ENCODE data around the gene CCDC127.
"Not testable (repeated sequence)": the region's sequence is repeated elsewhere in the genome, so short reads cannot be mapped to it uniquely, and the experiment has no call there.

CCDC127 gene, protein sequence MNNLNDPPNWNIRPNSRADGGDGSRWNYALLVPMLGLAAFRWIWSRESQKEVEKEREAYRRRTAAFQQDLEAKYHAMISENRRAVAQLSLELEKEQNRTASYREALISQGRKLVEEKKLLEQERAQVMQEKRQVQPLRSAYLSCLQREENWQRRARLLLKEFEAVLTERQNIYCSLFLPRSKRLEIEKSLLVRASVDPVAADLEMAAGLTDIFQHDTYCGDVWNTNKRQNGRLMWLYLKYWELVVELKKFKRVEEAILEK

DNA sequence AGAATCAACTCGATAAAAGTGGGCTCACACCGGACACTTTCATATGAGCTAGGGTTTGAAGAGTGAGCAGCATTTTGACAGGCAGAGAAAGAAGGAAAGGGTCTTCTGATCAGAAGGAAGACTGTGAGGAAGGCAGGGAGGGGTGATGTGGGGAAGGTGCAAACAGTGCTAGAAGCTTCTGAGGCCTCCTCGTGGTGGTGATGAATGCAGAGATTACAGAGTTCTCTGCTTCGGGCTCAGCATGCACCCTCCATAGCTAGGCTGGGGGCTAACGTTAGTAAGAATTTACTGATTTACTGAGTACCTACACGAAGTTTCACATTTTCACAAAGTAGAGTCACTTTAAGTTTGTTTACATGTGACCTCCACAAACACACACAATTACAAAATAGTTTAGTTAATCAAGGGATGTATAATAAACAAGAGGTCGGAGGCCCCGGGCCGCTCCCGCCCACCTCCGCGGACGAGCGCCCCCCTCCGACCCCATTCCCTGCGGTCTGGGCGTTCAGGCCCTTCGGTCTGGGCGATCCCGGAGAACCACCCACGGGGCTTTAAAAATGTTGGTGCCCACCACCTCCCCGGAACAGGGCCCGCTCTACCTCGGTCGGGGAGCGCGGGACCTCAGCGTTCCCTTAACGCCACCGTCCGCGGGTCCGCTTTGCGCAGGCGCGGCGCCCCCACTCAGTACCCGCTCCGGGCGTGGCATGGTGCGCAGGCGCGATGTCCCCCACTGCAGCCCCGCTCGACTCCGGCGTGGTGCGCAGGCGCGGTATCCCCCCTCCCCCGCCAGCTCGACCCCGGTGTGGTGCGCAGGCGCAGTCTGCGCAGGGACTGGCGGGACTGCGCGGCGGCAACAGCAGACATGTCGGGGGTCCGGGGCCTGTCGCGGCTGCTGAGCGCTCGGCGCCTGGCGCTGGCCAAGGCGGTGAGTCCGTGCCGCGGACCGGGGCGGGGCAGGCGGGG, at the start of gene CCDC127, which contains the start of gene SDHA:
Gene CCDC127, minus strand, starts transcription at position 660 of the 963 bp plus-strand sequence. CDS start 1,304 bp downstream, outside the sequence.
Gene SDHA, plus strand, starts transcription at position 827 of the 963 bp plus-strand sequence. Its CDS starts 36 bp downstream, at position 863.
- DNase-seq, result peak; percentile 79 to 98

GRCh38 chr5:267716-268115, 49.8 kb upstream of the CCDC127 start:
- DNase-seq, result no peak

DNA sequence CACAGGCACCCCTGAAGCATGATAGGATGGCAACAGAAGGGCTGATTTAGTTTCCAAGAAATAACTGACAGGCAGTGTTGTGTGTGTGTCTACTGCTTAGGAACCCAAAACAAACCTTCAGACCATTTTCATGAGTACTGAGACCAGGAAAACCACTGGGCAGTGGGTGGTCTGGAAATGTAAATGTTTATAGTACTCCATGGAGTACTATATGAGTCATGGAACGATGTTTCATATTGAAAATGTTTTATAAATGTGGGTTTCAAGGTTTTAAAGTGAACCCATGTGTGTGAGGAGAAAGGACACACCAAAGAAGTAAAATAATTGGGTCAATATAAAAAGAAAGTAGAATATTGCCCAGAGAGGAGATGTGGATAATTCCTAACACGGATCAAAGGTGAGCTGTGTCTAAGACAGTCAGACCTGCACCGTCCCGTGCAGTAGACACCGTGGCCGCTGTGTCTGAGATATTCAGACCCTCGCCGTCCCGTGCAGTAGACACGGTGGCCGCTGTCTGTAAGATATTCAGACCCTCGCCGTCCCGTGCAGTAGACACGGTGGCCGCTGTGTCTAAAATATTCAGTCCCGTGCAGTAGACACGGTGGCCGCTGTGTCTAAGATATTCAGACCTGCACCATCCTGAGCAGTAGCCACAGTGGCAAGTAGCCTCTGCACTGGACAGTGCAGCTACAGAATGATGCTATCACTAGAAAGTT, 48.5 kb upstream of the CCDC127 start:
- not testable (repeated sequence) for DNase-seq

DNA sequence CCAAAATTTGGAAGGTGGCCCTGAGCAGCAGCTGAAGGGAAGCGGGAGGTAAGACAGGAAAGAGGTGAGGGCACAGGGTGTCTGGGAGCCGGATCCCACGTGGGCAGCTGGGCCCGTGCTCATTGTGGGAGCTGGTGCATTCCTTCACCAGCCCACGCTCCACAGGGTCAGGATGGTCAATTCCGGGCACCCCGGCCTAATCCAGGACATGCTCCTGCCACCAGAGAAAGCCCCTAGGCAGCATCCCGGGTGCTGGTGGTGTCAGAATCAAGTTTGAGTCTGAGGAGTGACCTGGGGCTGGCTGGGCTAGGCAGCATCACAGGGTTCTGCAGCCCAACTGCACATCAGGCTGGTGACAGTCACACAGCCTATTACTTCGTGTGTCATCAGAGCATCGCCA, 46.4 kb upstream of the CCDC127 start:
- DNase-seq, result no peak

DNA sequence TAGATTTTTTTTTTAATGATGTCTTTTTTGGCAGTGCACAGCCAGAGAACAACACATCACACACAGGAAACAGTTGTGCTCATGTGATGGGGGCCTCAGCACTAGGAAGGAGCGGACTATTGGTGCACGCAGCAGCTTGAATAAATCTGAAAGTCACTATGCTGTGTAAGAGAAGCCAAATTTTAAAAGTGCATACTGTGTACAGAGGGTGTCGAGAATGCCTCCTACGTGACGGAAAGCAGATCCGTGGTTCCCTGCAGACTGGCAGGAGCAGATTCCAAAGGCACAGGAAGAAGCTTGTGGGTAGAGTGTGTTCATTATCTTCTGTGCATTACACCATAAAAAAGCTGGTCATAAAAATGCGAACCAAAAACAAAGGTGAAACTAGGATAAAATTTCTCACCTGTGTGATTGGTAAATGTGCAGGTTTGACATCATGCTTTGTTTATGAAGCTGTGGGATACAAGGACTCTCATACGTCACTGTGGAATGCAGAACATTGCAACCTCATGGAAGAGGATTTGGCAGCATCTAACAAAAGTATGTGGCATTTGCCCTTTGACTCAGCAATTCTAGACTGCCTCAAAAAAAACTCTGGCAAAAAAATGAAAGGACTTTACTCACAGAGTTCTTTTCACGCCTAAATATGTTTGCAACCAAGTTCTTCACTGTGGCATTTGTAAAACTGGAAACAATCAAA, 45.5 kb upstream of the CCDC127 start:
- not testable (repeated sequence) for DNase-seq

DNA sequence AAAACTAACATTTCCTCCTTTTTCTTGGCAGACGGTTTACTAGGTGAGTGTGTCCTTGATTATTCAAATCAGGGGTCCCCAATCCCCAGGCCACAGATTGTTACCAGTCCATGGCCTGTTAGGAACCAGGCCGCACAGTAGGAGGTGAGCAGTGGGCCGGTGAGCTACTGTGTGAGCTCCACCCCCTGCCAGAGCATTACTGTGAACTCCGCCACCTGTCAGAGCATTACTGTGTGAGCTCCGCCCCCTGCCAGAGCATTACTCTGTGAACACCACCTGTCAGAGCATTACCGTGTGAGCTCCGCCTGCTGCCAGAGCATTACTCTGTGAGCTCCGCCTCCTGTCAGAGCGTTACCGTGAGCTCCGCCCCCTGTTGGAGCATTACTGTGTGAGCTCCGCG, 39.2 kb upstream of the CCDC127 start:
- no peak for DNase-seq

GRCh38 chr5:256347-256746, 38.4 kb upstream of the CCDC127 start:
- DNase-seq, result not testable (repeated sequence)

DNA sequence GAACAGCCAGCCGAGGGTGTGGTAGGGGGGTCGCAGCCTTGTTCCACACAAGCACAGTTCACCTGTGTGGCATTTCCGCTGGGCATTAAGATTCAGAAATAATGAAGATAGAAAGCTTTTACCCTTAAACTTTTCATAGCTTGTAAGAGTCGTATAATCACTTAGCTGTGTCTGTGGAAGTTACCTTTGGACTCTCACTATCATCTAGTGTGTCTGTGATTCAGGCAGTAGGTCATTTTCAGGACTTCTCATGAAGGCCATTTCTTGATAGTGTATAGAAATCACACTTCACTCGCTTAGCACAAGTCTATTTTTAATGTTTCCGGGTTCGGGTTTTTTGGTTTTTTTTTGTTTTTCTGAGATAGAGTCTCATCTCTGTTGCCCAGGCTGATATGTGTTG, 37.2 kb upstream of the CCDC127 start:
- not testable (repeated sequence) for DNase-seq

- DNase-seq, result not testable (repeated sequence)
These were observed 36.4 kb upstream of the CCDC127 start for GRCh38 chr5:254322-254721.

- no peak for DNase-seq
These were observed 34.6 kb upstream of the CCDC127 start for GRCh38 chr5:252546-252945.

DNA sequence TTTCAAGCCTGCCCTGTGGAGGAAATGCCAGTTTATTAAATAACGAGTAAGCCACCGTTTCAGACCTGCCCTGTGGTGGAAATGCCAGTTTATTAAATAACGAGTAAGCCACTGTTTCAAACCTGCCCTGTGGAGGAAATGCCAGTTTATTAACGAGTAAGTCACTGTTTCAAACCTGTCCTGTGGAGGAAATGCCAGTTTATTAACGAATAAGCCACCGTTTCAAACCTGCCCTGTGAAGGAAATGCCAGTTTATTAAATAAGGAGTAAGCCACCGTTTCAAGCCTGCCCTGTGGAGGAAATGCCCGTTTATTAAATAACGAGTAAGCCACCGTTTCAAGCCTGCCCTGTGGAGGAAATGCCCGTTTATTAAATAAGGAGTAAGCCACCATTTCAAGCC, 34.0 kb upstream of the CCDC127 start:
- not testable (repeated sequence) for DNase-seq

GRCh38 chr5:251538-251937, 33.6 kb upstream of the CCDC127 start:
- not testable (repeated sequence) for DNase-seq

DNA sequence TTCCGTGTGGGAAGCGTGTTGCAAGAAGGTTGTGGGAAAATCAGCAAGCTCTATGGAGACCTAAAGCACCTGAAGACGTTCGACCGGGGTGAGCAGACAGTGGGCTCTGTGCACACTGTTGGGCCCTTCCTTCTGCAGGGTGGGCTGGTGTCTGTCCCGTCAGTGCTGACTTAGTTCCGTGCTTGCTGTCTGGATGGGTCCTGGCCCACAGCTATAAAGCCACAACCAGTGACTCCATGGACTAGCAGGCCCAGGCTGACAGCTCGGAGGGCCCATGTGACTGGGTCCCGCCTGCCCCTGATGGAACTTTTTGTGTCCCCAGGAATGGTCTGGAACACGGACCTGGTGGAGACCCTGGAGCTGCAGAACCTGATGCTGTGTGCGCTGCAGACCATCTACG, 33.1 kb upstream of the CCDC127 start:
- not testable (repeated sequence) for DNase-seq

DNA sequence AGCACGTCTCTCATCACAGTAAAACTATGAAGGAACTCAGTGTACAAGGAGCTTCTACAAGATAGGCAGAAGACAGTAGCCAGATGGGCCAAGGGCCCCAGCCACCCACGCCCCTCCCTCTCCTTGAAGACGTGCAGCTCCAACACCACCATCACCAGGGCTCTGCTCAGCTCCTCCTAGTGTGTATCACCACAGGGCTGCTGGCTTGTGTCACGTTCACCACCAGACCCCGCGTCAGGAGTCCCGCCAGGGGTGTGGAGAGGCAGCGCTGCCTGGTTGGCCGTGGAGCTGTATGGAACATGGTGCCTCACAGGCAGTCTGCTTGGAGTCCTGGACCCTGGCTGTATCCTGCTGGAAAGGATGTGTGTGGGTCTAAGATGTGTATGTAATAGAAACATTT, 32.4 kb upstream of the CCDC127 start:
- not testable (repeated sequence) for DNase-seq

DNA sequence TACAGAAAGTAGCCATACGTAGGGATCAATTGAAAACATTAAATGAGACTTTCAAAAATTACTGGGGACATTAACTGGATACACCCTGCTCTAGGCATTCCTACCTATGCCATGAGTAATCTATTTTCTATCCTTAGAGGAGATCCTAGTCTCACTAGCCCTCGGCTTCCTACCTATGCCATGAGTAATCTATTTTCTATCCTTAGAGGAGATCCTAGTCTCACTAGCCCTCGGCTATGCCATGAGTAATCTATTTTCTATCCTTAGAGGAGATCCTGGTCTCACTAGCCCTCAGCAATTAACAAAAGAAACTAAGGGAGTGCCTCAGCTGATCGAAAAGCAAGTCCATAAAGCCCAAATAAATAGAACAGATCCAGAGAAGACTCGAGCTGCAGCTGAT, 27.8 kb upstream of the CCDC127 start:
- not testable (repeated sequence) for DNase-seq

DNA sequence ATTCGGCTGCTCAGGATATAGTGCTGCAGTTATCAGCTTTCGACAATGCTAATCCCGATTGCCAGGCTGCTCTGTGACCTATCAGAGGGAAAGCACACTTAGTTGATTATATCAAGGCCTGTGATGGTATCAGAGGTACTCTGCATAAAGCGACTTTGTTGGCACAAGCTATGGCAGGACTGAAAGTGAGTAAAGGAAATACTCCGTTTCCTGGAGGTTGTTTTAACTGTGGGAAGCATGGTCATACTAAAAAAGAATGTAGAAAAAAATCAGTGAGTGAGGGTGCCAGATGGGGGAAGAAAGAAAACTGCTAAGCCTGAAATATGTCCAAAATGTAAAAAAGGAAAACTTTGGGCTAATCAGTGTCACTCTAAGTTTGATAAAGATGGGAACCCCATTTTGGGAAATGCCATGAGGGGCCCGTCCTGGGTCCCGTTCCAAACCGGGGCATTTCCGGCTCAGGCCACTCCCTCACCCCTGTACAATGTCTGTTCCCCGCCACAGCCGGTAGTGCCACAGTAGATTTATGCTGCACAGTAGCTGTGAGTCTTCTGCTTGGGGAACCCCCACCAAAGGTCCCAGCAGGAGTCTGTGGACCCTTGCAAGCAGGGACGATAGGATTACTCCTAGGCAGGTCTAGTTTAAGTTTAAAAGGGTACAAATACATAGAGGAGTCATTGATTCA, 25.9 kb upstream of the CCDC127 start:
- DNase-seq, result not testable (repeated sequence)

DNA sequence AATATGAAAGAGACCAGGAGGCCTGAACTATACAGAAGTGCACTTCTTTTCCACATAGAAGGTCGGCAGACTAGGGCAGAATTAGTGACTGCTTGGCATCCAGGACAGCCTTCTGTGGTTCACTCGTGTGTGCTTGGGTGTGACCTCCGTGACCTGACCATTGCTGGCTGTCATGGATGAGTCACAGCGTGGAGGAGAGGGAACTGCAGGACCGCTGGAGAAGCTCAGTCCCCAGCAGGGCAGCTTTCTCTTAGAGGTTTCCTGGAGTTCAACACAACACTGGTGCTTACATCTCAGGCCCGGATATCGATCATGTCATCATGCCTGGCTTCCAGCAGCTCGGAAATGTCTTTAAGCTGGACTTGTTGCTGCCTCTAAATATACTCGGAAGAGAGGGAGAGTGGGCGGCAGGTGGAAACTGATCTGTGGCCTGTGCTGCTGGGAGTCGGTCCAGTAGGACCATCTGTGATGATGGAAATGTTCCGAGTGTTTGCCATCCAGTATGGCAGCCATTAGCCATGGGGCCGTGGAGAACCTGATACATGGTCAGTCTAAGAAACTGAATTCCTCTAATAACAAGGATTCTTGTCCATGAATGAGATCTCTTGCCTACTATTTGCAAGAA, 23.2 kb upstream of the CCDC127 start:
- not testable (repeated sequence) for DNase-seq

GRCh38 chr5:240550-240949, 22.6 kb upstream of the CCDC127 start:
- DNase-seq, result not testable (repeated sequence)

DNA sequence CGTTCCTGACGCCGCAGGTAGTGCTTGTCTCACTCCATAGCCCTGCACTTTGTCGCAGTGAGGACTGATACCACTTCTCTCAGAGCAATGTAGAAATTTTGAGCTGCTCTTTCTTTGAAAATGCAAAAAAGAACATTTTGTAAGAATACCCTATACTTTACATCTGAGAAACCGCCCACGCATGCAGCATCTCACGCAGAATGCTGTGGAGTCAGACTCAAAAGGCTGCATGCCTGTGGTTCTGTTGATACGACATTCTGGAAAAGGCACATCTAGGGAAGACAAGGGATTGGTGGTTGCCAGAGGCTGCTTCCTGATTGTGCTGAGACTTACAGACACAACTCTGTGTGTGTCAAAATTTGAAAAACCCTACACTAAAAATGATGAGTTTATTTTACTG, 20.0 kb upstream of the CCDC127 start:
- not testable (repeated sequence) for DNase-seq

DNA sequence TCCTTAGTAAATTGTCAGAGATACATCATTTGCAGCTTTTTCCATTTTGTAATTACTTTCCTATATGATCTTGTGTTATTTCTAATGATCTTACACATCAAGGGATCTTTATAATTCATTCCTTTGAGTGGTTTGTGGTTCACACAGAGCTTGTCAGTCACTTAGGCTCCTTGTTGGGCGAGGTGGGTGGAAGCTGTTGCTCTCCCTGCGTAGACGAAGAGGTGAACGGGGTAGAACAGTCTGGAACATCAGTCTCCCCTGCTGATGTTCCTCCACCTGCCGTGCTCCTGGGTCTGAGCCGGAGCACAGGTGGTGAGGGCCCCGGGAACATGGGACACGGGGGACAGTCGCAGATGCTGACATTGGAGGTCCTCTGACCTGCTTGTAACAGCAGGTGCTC, 17.6 kb upstream of the CCDC127 start:
- not testable (repeated sequence) for DNase-seq

DNA sequence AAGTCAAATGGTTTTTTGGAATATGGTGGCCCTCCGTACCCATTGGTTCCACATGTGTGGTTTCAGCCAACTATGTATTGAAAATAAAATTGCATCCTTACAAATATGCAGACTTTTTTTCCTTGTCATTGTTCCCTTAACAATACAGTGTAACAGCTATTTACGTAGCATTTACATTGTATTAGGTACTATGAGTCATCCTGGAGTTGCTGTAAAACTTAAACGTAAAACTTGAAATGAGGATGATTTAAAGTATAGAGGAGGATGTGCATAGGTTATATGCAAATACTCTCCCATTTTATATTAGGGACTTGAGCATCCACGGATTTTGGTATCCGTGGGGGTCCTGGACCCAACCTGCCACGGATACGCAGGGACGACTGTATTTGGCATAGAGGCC, 16.5 kb upstream of the CCDC127 start:
- no peak for DNase-seq

All from NCI-H526 (cell line).